ENCODE measurements around the gene ZNF766. TPM values are rescaled to one million over a fixed set of nuclear protein-coding genes. Genes with fewer than 3 reads are reported as not detected.
"Not testable (repeated sequence)": the region's sequence is repeated elsewhere in the genome, so short reads cannot be mapped to it uniquely, and the experiment has no call there.

Gene ZNF766
- total RNA-seq, 1 experiment from 2014 or later, result 19.6 TPM

DNA sequence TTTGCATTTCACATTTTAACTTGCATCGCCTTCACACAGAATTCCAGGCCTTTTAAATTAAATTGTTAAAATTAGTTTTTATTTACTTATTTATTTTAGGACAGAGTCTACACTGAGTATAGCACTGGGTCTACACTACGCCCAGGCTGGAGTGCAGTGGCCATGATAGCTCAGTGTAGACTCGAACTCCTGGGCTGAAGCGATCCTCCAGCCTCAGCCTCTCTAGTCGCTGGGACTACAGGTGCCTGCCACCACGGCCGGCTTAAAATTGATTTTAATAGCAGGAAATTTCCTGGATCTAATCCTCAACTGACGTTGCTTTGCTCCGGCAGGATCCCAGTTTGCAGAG, 66.4 kb downstream of the ZNF766 start:
- no peak for DNase-seq (ENCODE audit: low spot score)
- POLR2A ChIA-PET (ENCODE audit: low non-redundant PET), result interaction anchor here (0.6 kb wide), 1 partner anchor 66 kb away, joined by 3 read pairs; the partner anchor contains the start of gene ZNF766
- H3K36me3 ChIP-seq (ENCODE audit: insufficient read depth, low read length, poor library complexity, severe bottlenecking), result no peaks in the 10 kb centered on the region
- TF ChIP-seq, protein P1, sequence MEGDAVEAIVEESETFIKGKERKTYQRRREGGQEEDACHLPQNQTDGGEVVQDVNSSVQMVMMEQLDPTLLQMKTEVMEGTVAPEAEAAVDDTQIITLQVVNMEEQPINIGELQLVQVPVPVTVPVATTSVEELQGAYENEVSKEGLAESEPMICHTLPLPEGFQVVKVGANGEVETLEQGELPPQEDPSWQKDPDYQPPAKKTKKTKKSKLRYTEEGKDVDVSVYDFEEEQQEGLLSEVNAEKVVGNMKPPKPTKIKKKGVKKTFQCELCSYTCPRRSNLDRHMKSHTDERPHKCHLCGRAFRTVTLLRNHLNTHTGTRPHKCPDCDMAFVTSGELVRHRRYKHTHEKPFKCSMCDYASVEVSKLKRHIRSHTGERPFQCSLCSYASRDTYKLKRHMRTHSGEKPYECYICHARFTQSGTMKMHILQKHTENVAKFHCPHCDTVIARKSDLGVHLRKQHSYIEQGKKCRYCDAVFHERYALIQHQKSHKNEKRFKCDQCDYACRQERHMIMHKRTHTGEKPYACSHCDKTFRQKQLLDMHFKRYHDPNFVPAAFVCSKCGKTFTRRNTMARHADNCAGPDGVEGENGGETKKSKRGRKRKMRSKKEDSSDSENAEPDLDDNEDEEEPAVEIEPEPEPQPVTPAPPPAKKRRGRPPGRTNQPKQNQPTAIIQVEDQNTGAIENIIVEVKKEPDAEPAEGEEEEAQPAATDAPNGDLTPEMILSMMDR (conservative IDR thresholded peaks at IDR 0.05; ENCODE audit: low read depth, low read length), result no peak
- TF ChIP-seq EZH2 (IDR thresholded peaks at IDR 0.05; ENCODE audit: borderline replicate concordance, low read depth, low read length, poor library complexity, severe bottlenecking), result no peak
- H3K4me1 ChIP-seq (ENCODE audit: insufficient read depth, low read length, poor library complexity, severe bottlenecking), result no peaks in the 10 kb centered on the region
- intact Hi-C loops (cut with micrococcal nuclease; ENCODE audit: unreplicated experiment), result no loop called here
- H3K27ac ChIP-seq (ENCODE audit: low read depth, low read length, poor library complexity, severe bottlenecking), result peak overlapping the region; percentile 90
- H3K27me3 ChIP-seq (replicated peaks; ENCODE audit: insufficient read depth, low read depth, low read length, poor library complexity), result no peaks in the 10 kb centered on the region
- peak overlapping the region; percentile 82 for H3K4me3 ChIP-seq (ENCODE audit: low read depth, low read length, poor library complexity, severe bottlenecking)
- no TSS peak for BruUV-seq (replicated peaks)
- CTCF ChIA-PET, result no interaction called here
- peaks cover 25% of the 10 kb centered on the region for H3K9me3 ChIP-seq (ENCODE audit: low read depth, low read length, poor library complexity, severe bottlenecking)

DNA sequence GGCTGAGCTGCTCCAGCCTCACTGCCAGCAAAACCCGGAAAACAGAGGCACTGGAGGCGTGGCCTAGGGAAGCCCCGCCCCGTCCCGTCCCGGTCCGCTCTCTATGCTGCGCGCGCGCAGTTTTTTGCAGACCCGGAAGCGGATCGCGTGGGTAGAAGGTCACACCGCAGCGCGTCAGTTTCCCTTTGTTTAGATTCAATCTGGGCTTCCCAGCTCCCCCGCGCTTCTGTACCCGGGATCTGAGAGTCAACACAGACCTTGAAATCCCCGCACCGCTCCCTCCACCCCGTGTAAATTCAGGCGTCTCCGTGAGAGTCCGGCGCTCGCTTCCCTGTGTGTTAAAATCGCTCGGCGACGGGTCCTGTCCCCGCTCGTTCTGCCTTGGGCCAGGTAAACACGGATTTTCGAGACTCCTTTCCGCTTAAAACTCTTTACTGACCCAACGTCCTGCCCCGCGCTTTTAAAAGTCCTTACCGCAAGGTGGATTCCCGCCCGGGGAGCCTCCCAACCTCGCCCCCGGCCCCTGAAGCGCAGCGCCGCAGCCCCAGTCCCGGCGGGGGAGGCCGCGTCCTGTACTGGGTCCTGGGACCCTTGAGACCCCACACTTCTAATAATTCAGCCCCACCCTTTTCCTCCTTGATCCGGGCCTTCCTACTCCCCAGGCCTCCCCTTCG, 66.9 kb downstream of the ZNF766 start, which contains the start of gene ZNF610:
TSS of gene ZNF610 (plus strand) at position 127 of the 674 bp plus-strand sequence. CDS start 12,930 bp downstream, outside the sequence.
- TF ChIP-seq EZH2 (IDR thresholded peaks at IDR 0.05; ENCODE audit: borderline replicate concordance, low read depth, low read length, poor library complexity, severe bottlenecking), result no peak
- TF ChIP-seq, protein P1 (conservative IDR thresholded peaks at IDR 0.05; ENCODE audit: low read depth, low read length), result no peak
- BruUV-seq (replicated peaks), result TSS peak; percentile 71
- intact Hi-C loops (cut with micrococcal nuclease; ENCODE audit: unreplicated experiment), result no loop called here
- POLR2A ChIA-PET (ENCODE audit: low non-redundant PET), result interaction anchor here (0.6 kb wide), 1 partner anchor 67 kb away, joined by 3 read pairs; the partner anchor contains the start of gene ZNF766
- no peaks in the 10 kb centered on the region for H3K36me3 ChIP-seq (ENCODE audit: insufficient read depth, low read length, poor library complexity, severe bottlenecking)
- peak within 1 kb of the TSS; percentile 90 for H3K27ac ChIP-seq (ENCODE audit: low read depth, low read length, poor library complexity, severe bottlenecking)
- H3K27me3 ChIP-seq (replicated peaks; ENCODE audit: insufficient read depth, low read depth, low read length, poor library complexity), result no peaks in the 10 kb centered on the region
- no peaks in the 10 kb centered on the region for H3K4me1 ChIP-seq (ENCODE audit: insufficient read depth, low read length, poor library complexity, severe bottlenecking)
- peaks cover 21% of the 10 kb centered on the region for H3K9me3 ChIP-seq (ENCODE audit: low read depth, low read length, poor library complexity, severe bottlenecking)
- CTCF ChIA-PET, result no interaction called here
- peak; percentile 87 for DNase-seq (ENCODE audit: low spot score)
- H3K4me3 ChIP-seq (ENCODE audit: low read depth, low read length, poor library complexity, severe bottlenecking), result peak within 1 kb of the TSS; percentile 82

DNA sequence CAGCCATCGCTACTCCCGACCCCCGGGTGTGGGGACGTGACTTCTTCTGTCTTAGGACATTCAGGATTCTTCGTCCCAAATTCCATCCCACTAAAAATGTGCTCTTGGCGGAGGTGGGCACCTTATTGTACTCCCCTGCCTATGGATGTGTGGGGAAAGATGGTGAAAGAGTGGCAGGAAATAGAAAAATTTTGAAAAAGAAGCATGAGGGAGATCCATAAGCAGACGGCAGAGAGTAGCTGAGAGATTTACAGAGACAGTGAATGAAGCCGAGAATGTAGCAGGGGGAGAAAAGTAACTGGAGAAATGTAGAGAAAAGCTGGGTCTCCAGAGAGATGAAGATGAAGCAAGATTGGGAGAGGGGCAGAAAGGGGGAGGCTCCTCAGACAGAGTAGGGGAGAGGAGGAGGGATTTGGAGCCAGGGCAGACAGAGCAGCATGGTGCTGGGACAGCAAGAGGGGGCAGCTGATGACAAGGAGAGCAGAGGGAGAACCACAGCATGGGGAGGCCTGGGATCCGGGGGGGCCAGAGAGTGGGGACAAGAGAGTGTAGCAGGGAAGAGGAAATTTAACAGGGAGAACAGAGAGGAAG, 67.5 kb downstream of the ZNF766 start:
- POLR2A ChIA-PET (ENCODE audit: low non-redundant PET), result no interaction called here
- H3K27me3 ChIP-seq (replicated peaks; ENCODE audit: insufficient read depth, low read depth, low read length, poor library complexity), result no peaks in the 10 kb centered on the region
- H3K36me3 ChIP-seq (ENCODE audit: insufficient read depth, low read length, poor library complexity, severe bottlenecking), result no peaks in the 10 kb centered on the region
- TF ChIP-seq, protein P1 (conservative IDR thresholded peaks at IDR 0.05; ENCODE audit: low read depth, low read length), result no peak
- TF ChIP-seq EZH2 (IDR thresholded peaks at IDR 0.05; ENCODE audit: borderline replicate concordance, low read depth, low read length, poor library complexity, severe bottlenecking), result no peak
- H3K27ac ChIP-seq (ENCODE audit: low read depth, low read length, poor library complexity, severe bottlenecking), result peak overlapping the region; percentile 90
- intact Hi-C loops (cut with micrococcal nuclease; ENCODE audit: unreplicated experiment), result no loop called here
- CTCF ChIA-PET, result no interaction called here
- no TSS peak for BruUV-seq (replicated peaks)
- H3K4me3 ChIP-seq (ENCODE audit: low read depth, low read length, poor library complexity, severe bottlenecking), result peak overlapping the region; percentile 82
- peak; percentile 14 for DNase-seq (ENCODE audit: low spot score)
- H3K4me1 ChIP-seq (ENCODE audit: insufficient read depth, low read length, poor library complexity, severe bottlenecking), result no peaks in the 10 kb centered on the region
- peaks cover 14% of the 10 kb centered on the region for H3K9me3 ChIP-seq (ENCODE audit: low read depth, low read length, poor library complexity, severe bottlenecking)

DNA sequence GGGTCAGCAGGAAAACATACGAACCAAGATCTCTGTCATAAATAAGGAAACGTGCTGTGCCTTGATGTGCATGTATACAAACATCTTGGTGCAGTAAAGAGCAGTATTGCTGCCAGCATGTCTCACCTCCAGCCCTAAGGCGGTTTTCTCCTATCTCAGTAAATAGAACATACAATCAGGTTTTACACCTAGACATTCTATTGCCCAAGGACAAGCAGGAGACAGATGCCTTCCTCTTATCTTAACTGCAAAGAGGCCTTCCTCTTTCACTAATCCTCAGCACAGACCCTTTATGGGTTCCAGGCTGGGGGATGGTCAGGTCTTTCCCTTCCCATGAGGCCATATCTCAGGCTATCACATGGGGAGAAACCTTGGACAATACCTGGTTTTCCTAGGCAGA, 69.6 kb downstream of the ZNF766 start:
- POLR2A ChIA-PET (ENCODE audit: low non-redundant PET); H3K9me3 ChIP-seq (ENCODE audit: low read depth, low read length, poor library complexity, severe bottlenecking); BruUV-seq (replicated peaks); H3K4me3 ChIP-seq (ENCODE audit: low read depth, low read length, poor library complexity, severe bottlenecking); H3K4me1 ChIP-seq (ENCODE audit: insufficient read depth, low read length, poor library complexity, severe bottlenecking); DNase-seq (ENCODE audit: low spot score); intact Hi-C loops (cut with micrococcal nuclease; ENCODE audit: unreplicated experiment); CTCF ChIA-PET; H3K36me3 ChIP-seq (ENCODE audit: insufficient read depth, low read length, poor library complexity, severe bottlenecking); H3K27ac ChIP-seq (ENCODE audit: low read depth, low read length, poor library complexity, severe bottlenecking); H3K27me3 ChIP-seq (replicated peaks; ENCODE audit: insufficient read depth, low read depth, low read length, poor library complexity): not testable (repeated sequence)
